GOT3 (cell line): Measurements from ENCODE around the gene SLC13A5.
A peak's percentile ranks its signal among the peaks of the same experiment; 100 is the strongest.
"Not testable (repeated sequence)": the region's sequence is repeated elsewhere in the genome, so short reads cannot be mapped to it uniquely, and the experiment has no call there.

Source experiments
- DNase-seq: peaks from one replicate; lab custom pipeline; 2025; ENCODE audit warnings: mixed read lengths; lab: John Stamatoyannopoulos, UW

SLC13A5 gene

GRCh38 chr17:6713130-6713917, at the start of gene SLC13A5:
TSS of gene SLC13A5 (minus strand) at chr17:6713369. CDS start at chr17:6713333, 36 bp downstream.
- DNase-seq, result no peak

- no peak for DNase-seq
These were observed 48.6 kb upstream of the SLC13A5 start for GRCh38 chr17:6761779-6762178.

GRCh38 chr17:6757747-6758146, 44.6 kb upstream of the SLC13A5 start:
- no peak for DNase-seq

- no peak for DNase-seq
These were observed 43.4 kb upstream of the SLC13A5 start for GRCh38 chr17:6756425-6757031.

GRCh38 chr17:6755731-6756184, 42.6 kb upstream of the SLC13A5 start, which contains the start of gene XAF1:
TSS of gene XAF1 (plus strand) at chr17:6756046. CDS start at chr17:6756079, 33 bp downstream.
- no peak for DNase-seq

- DNase-seq, result no peak
These were observed 42.1 kb upstream of the SLC13A5 start for GRCh38 chr17:6755281-6755680.

GRCh38 chr17:6753546-6753945, 40.4 kb upstream of the SLC13A5 start:
- no peak for DNase-seq

GRCh38 chr17:6753006-6753445, 39.9 kb upstream of the SLC13A5 start:
- no peak for DNase-seq

GRCh38 chr17:6752068-6752909, 39.1 kb upstream of the SLC13A5 start:
- DNase-seq, result peak; percentile 31

- no peak for DNase-seq
These were observed 36.4 kb upstream of the SLC13A5 start for GRCh38 chr17:6749519-6749918.

- DNase-seq, result no peak
These were observed 35.4 kb upstream of the SLC13A5 start for GRCh38 chr17:6748617-6749016.

- not testable (repeated sequence) for DNase-seq
These were observed 33.5 kb upstream of the SLC13A5 start for GRCh38 chr17:6746665-6747064.

GRCh38 chr17:6729531-6729930, 16.4 kb upstream of the SLC13A5 start:
- no peak for DNase-seq

GRCh38 chr17:6724009-6724408, 10.8 kb upstream of the SLC13A5 start:
- DNase-seq, result no peak

- DNase-seq, result no peak
These were observed 8.6 kb upstream of the SLC13A5 start for GRCh38 chr17:6721744-6722143.

- no peak for DNase-seq
These were observed 3.6 kb upstream of the SLC13A5 start for GRCh38 chr17:6716736-6717135.

- DNase-seq, result no peak
These were observed 1.2 kb upstream of the SLC13A5 start for GRCh38 chr17:6714315-6714874.

GRCh38 chr17:6713918-6714271, 726 bp upstream of the SLC13A5 start:
- DNase-seq, result no peak

GRCh38 chr17:6712854-6713129, 377 bp downstream of the SLC13A5 start:
- DNase-seq, result no peak

GRCh38 chr17:6712058-6712853, 913 bp downstream of the SLC13A5 start:
- DNase-seq, result no peak

GRCh38 chr17:6711681-6712057, 1.5 kb downstream of the SLC13A5 start:
- DNase-seq, result no peak
